GM12878 (cell line): ENCODE measurements around the gene FNDC11. TPM values are rescaled to one million over a fixed set of nuclear protein-coding genes. Genes with fewer than 3 reads are reported as not detected.

Source experiments
- ATAC-seq: fragments of 200-7000 bp; cut with Tn5 transposase; 3 replicates; pipeline ENCODE4 v1.9.1; 2020; ENCODE audit warnings: mild to moderate bottlenecking, moderate library complexity
- BruUV-seq: library from RNA; stranded (reverse); fragments of 400-500 nt; replicated peaks from 2 replicates; lab custom pipeline; 2021; lab: Mats Ljungman, UMichigan
- CTCF ChIA-PET: fragments of 300-600 bp; sonication (Branson Sonifier 250); formaldehyde crosslinking; extraction: SDS; loops from one replicate; lab custom pipeline; 2021; ENCODE audit warnings: inconsistent platforms; lab: Yijun Ruan, JAX
- POLR2A ChIA-PET: fragments of 350-600 bp; formaldehyde crosslinking; extraction: SDS; loops from one replicate; lab custom pipeline; 2021; ENCODE audit warnings: inconsistent platforms; lab: Charles Lee
- RAD21 ChIA-PET: fragments of 300-600 bp; sonication (Branson Sonifier 250); formaldehyde crosslinking; loops from one replicate; lab custom pipeline; 2023; ENCODE audit warnings: antibody characterized with exemption; ENCODE audit not compliant: unreplicated experiment; lab: Charles Lee
- SMC1A ChIA-PET: fragments of 300-600 bp; sonication (Branson Sonifier 250); formaldehyde crosslinking; loops from one replicate; lab custom pipeline; 2023; ENCODE audit not compliant: unreplicated experiment, uncharacterized antibody; lab: Charles Lee
- DNase-seq: peaks from one replicate; pipeline ENCODE4 v3.0.0-alpha.2; 2011; ENCODE audit warnings: low read depth, low spot score
- FAIRE-seq: peaks from 3 replicates; lab custom pipeline; 2011; peaks lifted over from hg19 to GRCh38; lab: Jason Lieb, UNC
- H2AFZ ChIP-seq: 2 replicates; pipeline ENCODE4 v1.6.0; 2011; ENCODE audit warnings: low read depth, low read length, control low read depth; ENCODE audit not compliant: control insufficient read depth
- H3K27ac ChIP-seq: 2 replicates; pipeline ENCODE4 v1.5.1; 2011; ENCODE audit warnings: control low read depth; ENCODE audit not compliant: control insufficient read depth, insufficient read depth
- H3K27me3 ChIP-seq, 2 experiments: replicated peaks in 1 of 2; 2 replicates each; pipeline versions ENCODE4 v1.6.0 to v1.6.1; 2011; ENCODE audit warnings: low read length in 1 of 2; ENCODE audit not compliant: control insufficient read depth in 2 of 2, insufficient read depth in 2 of 2
- H3K36me3 ChIP-seq, 2 experiments: 2 replicates each; pipeline ENCODE4 v1.5.1; 2011; ENCODE audit warnings: low read length in 1 of 2; ENCODE audit not compliant: control insufficient read depth in 2 of 2, insufficient read depth in 2 of 2
- H3K4me1 ChIP-seq: 2 replicates; pipeline ENCODE4 v1.6.1; 2011; ENCODE audit warnings: mild to moderate bottlenecking, low read length, moderate library complexity, mixed read lengths; ENCODE audit not compliant: control insufficient read depth, insufficient read depth
- H3K4me2 ChIP-seq: 2 replicates; pipeline ENCODE4 v1.6.0; 2011; ENCODE audit warnings: control low read depth; ENCODE audit not compliant: control insufficient read depth, insufficient read depth
- H3K4me3 ChIP-seq: fragments of 200-600 bp; sonication (generic); 2 replicates; pipeline ENCODE4 v1.5.1; 2016
- H3K79me2 ChIP-seq: 2 replicates; pipeline ENCODE4 v1.6.0; 2011; ENCODE audit warnings: low read length; ENCODE audit not compliant: control insufficient read depth, insufficient read depth
- H3K9ac ChIP-seq: 2 replicates; pipeline ENCODE4 v1.8.0; 2011; ENCODE audit warnings: low read length, control low read depth, mixed read lengths; ENCODE audit not compliant: control insufficient read depth, insufficient read depth
- H3K9me3 ChIP-seq: replicated peaks from 3 replicates; pipeline ENCODE4 v1.5.1; 2011; ENCODE audit warnings: mild to moderate bottlenecking, low read length; ENCODE audit not compliant: control insufficient read depth, insufficient read depth
- H4K20me1 ChIP-seq: 2 replicates; pipeline ENCODE4 v1.6.0; 2011; ENCODE audit not compliant: control insufficient read depth, insufficient read depth
- CHD4 ChIP-seq: fragments of 200-600 bp; sonication (generic); IDR thresholded peaks from 2 replicates; pipeline ENCODE4 v1.6.1; 2016; ENCODE audit warnings: mild to moderate bottlenecking
- EZH2 ChIP-seq: IDR thresholded peaks from 2 replicates; pipeline ENCODE4 v1.6.1; 2012; ENCODE audit warnings: low read depth, mild to moderate bottlenecking, control low read depth, inconsistent platforms, low read length, borderline replicate concordance; ENCODE audit not compliant: control insufficient read depth
- HDAC2 ChIP-seq: fragments of 200-600 bp; sonication (generic); IDR thresholded peaks from 2 replicates; pipeline ENCODE4 v1.6.1; 2017
- HDGF ChIP-seq: fragments of 450-650 bp; IDR thresholded peaks from 2 replicates; pipeline ENCODE4 v1.6.1; 2016; ENCODE audit warnings: antibody characterized with exemption
- MYB ChIP-seq: fragments of 150-350 bp; IDR thresholded peaks from 2 replicates; pipeline ENCODE4 v1.6.1; 2014; ENCODE audit warnings: mild to moderate bottlenecking, low read depth, low read length, borderline replicate concordance
- NBN ChIP-seq: fragments of 450-650 bp; IDR thresholded peaks from 2 replicates; pipeline ENCODE4 v1.6.1; 2016
- POU2F2 ChIP-seq: IDR thresholded peaks from 3 replicates; pipeline ENCODE4 v1.6.1; 2011; ENCODE audit warnings: low read depth, mild to moderate bottlenecking, low read length, borderline replicate concordance
- RFX5 ChIP-seq: IDR thresholded peaks from 2 replicates; pipeline ENCODE4 v1.6.1; 2011; ENCODE audit warnings: low read depth, low read length, improper control_type of control experiment
- SIX5 ChIP-seq: IDR thresholded peaks from 2 replicates; pipeline ENCODE4 v1.6.1; 2011; ENCODE audit warnings: mild to moderate bottlenecking, low read depth, low read length, moderate library complexity; ENCODE audit not compliant: severe bottlenecking
- TCF3 ChIP-seq: IDR thresholded peaks from 2 replicates; pipeline ENCODE4 v1.6.1; 2012; ENCODE audit warnings: low read depth, mild to moderate bottlenecking, low read length, borderline replicate concordance; ENCODE audit not compliant: insufficient read depth
- YBX1 ChIP-seq: fragments of 450-650 bp; IDR thresholded peaks from 2 replicates; pipeline ENCODE4 v1.6.1; 2016; ENCODE audit warnings: antibody characterized with exemption
- ZNF622 ChIP-seq: fragments of 450-650 bp; IDR thresholded peaks from 2 replicates; pipeline ENCODE4 v1.6.1; 2017; ENCODE audit warnings: mild to moderate bottlenecking, inconsistent platforms
- WGBS: methylation state at CpG from one replicate; pipeline ENCODE4 v1.1.6; 2016; ENCODE audit warnings: low lambda C conversion rate; ENCODE audit not compliant: insufficient replicate concordance, insufficient coverage; ENCODE audit errors: missing lambda C conversion rate; 5-methylcytosine and 5-hydroxymethylcytosine counted together
- in situ Hi-C: fragments of 300-500 bp; cut with MboI; formaldehyde crosslinking; loops from 9 replicates; pipeline ENCODE4 v1.14.3; 2018; ENCODE audit warnings: mixed read lengths
- intact Hi-C: fragments of 100-400 bp; cut with micrococcal nuclease; formaldehyde crosslinking; loops from one replicate; pipeline ENCODE4 v1.14.2; 2022; ENCODE audit not compliant: unreplicated experiment
- polyA plus RNA-seq, 11 experiments: library from polyadenylated mRNA; depleted of rRNA in 4 of 11; unstranded in 6 of 11; stranded (reverse) in 5 of 11; fragments of >200 nt; fragmentation: Nextera tagmentation in 4 of 11; fragmentation: Illumina TruSeq in 1 of 11; extraction: Ambion mirVana in 4 of 11; extraction: Trizol in 1 of 11; gene quantifications; 1 replicate in 1 of 11; 2 replicates in 10 of 11; pipeline versions ENCODE4 v1.2.1 to v1.2.3, GENCODE V29; 2011 to 2016; ENCODE audit warnings: inconsistent platforms in 2 of 11, missing spikeins in 2 of 11, low read depth in 1 of 11
- total RNA-seq, 4 experiments: library from RNA; depleted of rRNA in 3 of 4; stranded (reverse); fragments of >200 nt in 3 of 4; fragmentation: Illumina TruSeq in 1 of 4; extraction: Trizol in 1 of 4; gene quantifications; 2 replicates each; pipeline versions ENCODE4 v1.2.1 to v1.2.3, GENCODE V29; 2013 to 2021
- TF ChIP-seq, protein P1 (sequence below): fragments of 450-650 bp; IDR thresholded peaks from 2 replicates; pipeline ENCODE4 v1.6.1; 2017; ENCODE audit warnings: mild to moderate bottlenecking, low read depth, inconsistent platforms; ENCODE audit not compliant: poor library complexity, severe bottlenecking
- TF ChIP-seq, protein P2 (sequence below): fragments of 150-350 bp; IDR thresholded peaks from 2 replicates; pipeline ENCODE4 v1.6.1; 2014; ENCODE audit warnings: mild to moderate bottlenecking, low read depth, low read length
- TF ChIP-seq, protein P3 (sequence below): fragments of 450-650 bp; IDR thresholded peaks from 2 replicates; pipeline ENCODE4 v1.6.1; 2017; ENCODE audit warnings: mild to moderate bottlenecking
- TF ChIP-seq, protein P4 (sequence below): IDR thresholded peaks from 2 replicates; pipeline ENCODE4 v1.6.1; 2011; ENCODE audit warnings: low read depth, mild to moderate bottlenecking, low read length, moderate library complexity, borderline replicate concordance; ENCODE audit errors: extremely low read depth
- TF ChIP-seq, protein P5 (sequence below): IDR thresholded peaks from 2 replicates; pipeline ENCODE4 v1.6.1; 2012; ENCODE audit warnings: low read depth, low read length, improper control_type of control experiment

FNDC11 gene
- total and polyA plus RNA-seq, 10 of the 15 experiments (the other 5 are each of a cell fraction or from before 2014, with no cell fraction given): 0.09 to 0.72 (median 0.34) TPM; not detected in 2

DNA sequence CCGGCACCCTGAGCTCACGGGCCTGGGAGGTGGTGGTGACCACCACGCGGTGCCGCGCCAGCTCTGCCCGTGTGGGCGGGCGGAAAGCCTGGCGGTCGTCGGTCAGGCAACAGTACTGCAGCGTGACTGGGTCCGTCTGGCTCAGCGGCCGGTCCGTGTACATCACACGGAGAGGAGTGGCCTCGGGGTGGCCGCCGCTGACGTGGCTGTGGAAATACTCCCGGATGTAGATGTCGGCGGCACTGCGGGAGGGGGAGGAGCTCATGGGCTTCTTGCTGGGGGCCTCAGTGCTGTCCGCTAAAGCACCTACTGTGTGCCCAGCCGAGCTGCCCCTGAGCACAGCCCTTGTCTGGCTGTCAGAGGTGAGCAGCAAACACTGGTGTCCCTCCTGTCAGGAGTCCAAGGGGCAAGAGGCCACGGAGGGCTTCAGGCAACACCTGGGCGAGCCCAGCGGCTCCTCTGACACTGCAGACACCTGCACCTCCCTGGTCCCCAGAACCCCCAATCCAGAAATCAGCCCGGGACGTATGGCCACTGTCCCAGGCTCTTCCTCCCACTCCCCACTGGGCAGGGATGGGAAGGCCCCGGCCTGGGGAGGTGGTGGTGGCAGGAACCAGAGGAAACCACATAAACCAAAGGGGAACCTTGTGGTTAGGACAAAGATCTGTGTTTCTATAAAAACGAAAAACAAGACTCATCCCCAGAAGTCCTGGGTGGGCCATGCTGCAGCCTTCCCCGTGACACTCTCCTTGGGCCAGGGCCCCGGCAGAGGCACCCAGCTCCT lies 13.6 kb downstream of the FNDC11 start:
- H3K9me3 ChIP-seq: no peaks in the 10 kb centered on the region; the same call in 2 of the 3 replicates
- SMC1A ChIA-PET: interaction anchor here (0.7 to 1.2 kb wide), 2 partner anchors 13 to 406 kb away, joined by 3 to 5 read pairs; no protein-coding TSS in a partner anchor
- WGBS: 24% methylated on average over 31 of the region's 37 CpGs
- peak; percentile 90 for FAIRE-seq
- peak overlapping the region; percentile 82 for H3K4me2 ChIP-seq
- intact Hi-C loops (no loop called here), in situ Hi-C loops (no loop called here)
- POLR2A ChIA-PET: interaction anchor here (1.4 to 1.6 kb wide), 2 partner anchors 15 to 60 kb away, joined by 3 to 8 read pairs; partner anchors contain the start of gene GMEB2
- no TSS peak for BruUV-seq
- peaks cover 24% of the 10 kb centered on the region for H3K4me1 ChIP-seq
- no peak overlapping the region for H3K27ac ChIP-seq
- no peak overlapping the region for H2AFZ ChIP-seq
- ATAC-seq: peak; percentile 90
- H3K36me3 ChIP-seq: no peaks in the 10 kb centered on the region
- no peak overlapping the region for H3K9ac ChIP-seq
- no peaks in the 10 kb centered on the region for H4K20me1 ChIP-seq
- RAD21 ChIA-PET: interaction anchor here (1.2 to 1.9 kb wide), 2 partner anchors 30 to 74 kb away, joined by 3 to 6 read pairs; partner anchors contain the start of gene PTK6
- CTCF ChIA-PET: interaction anchor here (0.7 to 2.3 kb wide), 3 partner anchors 13 to 126 kb away, joined by 3 to 5 read pairs (median 4); partner anchors contain the start of gene PTK6
- peak; percentile 60 for DNase-seq
- no peaks in the 10 kb centered on the region for H3K27me3 ChIP-seq
- no peak overlapping the region for H3K4me3 ChIP-seq
- H3K79me2 ChIP-seq: no peaks in the 10 kb centered on the region
- TF ChIP-seq EZH2: no peak
- no peak for TF ChIP-seq NBN
- TF ChIP-seq, protein P1, sequence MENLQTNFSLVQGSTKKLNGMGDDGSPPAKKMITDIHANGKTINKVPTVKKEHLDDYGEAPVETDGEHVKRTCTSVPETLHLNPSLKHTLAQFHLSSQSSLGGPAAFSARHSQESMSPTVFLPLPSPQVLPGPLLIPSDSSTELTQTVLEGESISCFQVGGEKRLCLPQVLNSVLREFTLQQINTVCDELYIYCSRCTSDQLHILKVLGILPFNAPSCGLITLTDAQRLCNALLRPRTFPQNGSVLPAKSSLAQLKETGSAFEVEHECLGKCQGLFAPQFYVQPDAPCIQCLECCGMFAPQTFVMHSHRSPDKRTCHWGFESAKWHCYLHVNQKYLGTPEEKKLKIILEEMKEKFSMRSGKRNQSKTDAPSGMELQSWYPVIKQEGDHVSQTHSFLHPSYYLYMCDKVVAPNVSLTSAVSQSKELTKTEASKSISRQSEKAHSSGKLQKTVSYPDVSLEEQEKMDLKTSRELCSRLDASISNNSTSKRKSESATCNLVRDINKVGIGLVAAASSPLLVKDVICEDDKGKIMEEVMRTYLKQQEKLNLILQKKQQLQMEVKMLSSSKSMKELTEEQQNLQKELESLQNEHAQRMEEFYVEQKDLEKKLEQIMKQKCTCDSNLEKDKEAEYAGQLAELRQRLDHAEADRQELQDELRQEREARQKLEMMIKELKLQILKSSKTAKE: peak; percentile 66
- TF ChIP-seq HDAC2: no peak
- TF ChIP-seq TCF3: peak; percentile 55; the same call in 1 of the 2 replicates
- TF ChIP-seq, protein P2, sequence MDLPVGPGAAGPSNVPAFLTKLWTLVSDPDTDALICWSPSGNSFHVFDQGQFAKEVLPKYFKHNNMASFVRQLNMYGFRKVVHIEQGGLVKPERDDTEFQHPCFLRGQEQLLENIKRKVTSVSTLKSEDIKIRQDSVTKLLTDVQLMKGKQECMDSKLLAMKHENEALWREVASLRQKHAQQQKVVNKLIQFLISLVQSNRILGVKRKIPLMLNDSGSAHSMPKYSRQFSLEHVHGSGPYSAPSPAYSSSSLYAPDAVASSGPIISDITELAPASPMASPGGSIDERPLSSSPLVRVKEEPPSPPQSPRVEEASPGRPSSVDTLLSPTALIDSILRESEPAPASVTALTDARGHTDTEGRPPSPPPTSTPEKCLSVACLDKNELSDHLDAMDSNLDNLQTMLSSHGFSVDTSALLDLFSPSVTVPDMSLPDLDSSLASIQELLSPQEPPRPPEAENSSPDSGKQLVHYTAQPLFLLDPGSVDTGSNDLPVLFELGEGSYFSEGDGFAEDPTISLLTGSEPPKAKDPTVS: no peak
- TF ChIP-seq, protein P3, sequence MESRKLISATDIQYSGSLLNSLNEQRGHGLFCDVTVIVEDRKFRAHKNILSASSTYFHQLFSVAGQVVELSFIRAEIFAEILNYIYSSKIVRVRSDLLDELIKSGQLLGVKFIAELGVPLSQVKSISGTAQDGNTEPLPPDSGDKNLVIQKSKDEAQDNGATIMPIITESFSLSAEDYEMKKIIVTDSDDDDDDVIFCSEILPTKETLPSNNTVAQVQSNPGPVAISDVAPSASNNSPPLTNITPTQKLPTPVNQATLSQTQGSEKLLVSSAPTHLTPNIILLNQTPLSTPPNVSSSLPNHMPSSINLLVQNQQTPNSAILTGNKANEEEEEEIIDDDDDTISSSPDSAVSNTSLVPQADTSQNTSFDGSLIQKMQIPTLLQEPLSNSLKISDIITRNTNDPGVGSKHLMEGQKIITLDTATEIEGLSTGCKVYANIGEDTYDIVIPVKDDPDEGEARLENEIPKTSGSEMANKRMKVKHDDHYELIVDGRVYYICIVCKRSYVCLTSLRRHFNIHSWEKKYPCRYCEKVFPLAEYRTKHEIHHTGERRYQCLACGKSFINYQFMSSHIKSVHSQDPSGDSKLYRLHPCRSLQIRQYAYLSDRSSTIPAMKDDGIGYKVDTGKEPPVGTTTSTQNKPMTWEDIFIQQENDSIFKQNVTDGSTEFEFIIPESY: no peak; the same call in none of the 2 replicates
- TF ChIP-seq YBX1: no peak
- TF ChIP-seq, protein P4, sequence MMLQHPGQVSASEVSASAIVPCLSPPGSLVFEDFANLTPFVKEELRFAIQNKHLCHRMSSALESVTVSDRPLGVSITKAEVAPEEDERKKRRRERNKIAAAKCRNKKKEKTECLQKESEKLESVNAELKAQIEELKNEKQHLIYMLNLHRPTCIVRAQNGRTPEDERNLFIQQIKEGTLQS: no peak
- TF ChIP-seq SIX5: no peak
- no peak for TF ChIP-seq HDGF
- no peak for TF ChIP-seq ZNF622
- TF ChIP-seq RFX5: no peak
- TF ChIP-seq, protein P5, sequence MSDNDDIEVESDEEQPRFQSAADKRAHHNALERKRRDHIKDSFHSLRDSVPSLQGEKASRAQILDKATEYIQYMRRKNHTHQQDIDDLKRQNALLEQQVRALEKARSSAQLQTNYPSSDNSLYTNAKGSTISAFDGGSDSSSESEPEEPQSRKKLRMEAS: no peak
- TF ChIP-seq POU2F2: peak; percentile 17; the same call in 1 of the 3 replicates
- TF ChIP-seq CHD4: no peak
- no peak for TF ChIP-seq MYB
